Effector memory CD4-positive, alpha-beta T cell (primary cell): ENCODE data around the gene FAM236A.
"Not testable (repeated sequence)": the region's sequence is repeated elsewhere in the genome, so short reads cannot be mapped to it uniquely, and the experiment has no call there.

Experiments
- DNase-seq, 3 donors: peaks; one replicate each; pipeline ENCODE4 v3.0.0-alpha.2; 2020
- H3K27ac ChIP-seq: 2 replicates; pipeline ENCODE4 v1.7.0; 2013; ENCODE audit warnings: mild to moderate bottlenecking, low read length, moderate library complexity; ENCODE audit not compliant: insufficient read depth, poor library complexity, severe bottlenecking
- H3K27me3 ChIP-seq: replicated peaks from 2 replicates; pipeline ENCODE4 v1.7.0; 2013; ENCODE audit warnings: mild to moderate bottlenecking, low read length; ENCODE audit not compliant: insufficient read depth, control insufficient read depth, poor library complexity, severe bottlenecking
- H3K36me3 ChIP-seq: 2 replicates; pipeline ENCODE4 v1.7.0; 2013; ENCODE audit warnings: mild to moderate bottlenecking, low read length, moderate library complexity; ENCODE audit not compliant: control insufficient read depth, insufficient read depth
- H3K4me1 ChIP-seq: 2 replicates; pipeline ENCODE4 v1.7.0; 2013; ENCODE audit warnings: low read length, mild to moderate bottlenecking; ENCODE audit not compliant: control insufficient read depth, insufficient read depth, poor library complexity, severe bottlenecking
- H3K4me3 ChIP-seq: 2 replicates; pipeline ENCODE4 v1.7.0; 2013; ENCODE audit warnings: low read length, low read depth, mild to moderate bottlenecking; ENCODE audit not compliant: insufficient read depth, poor library complexity, severe bottlenecking
- H3K9me3 ChIP-seq: 2 replicates; pipeline ENCODE4 v1.7.0; 2013; ENCODE audit warnings: mild to moderate bottlenecking, low read length, moderate library complexity; ENCODE audit not compliant: control insufficient read depth

Gene FAM236A

GRCh38 chrX:72959971-72960370, 22.0 kb downstream of the FAM236A start:
- not testable (repeated sequence) for H3K4me3 ChIP-seq, DNase-seq, H3K9me3 ChIP-seq, H3K27ac ChIP-seq, H3K4me1 ChIP-seq, H3K27me3 ChIP-seq, H3K36me3 ChIP-seq

DNA sequence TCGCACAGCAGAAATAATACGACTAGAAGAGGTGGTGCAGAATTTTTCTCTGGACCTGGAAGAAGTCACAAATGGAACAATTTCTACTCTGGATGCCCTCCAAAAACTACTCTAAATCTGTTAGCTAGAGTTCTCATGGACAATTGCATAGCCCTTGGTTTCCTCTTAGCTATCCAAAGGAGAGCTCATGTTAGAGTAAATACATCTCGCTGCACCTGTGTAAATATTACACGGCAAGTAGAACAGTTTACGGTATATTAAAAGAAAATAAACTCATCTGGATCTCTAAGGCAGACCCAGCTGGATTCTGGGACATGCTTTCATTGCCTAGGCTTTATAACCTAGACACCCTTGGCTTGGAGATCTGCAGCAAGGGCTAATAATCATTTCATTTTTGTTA, 33.9 kb downstream of the FAM236A start:
- not testable (repeated sequence) for H3K9me3 ChIP-seq, H3K27me3 ChIP-seq, H3K27ac ChIP-seq, H3K4me3 ChIP-seq, H3K36me3 ChIP-seq, DNase-seq, H3K4me1 ChIP-seq

DNA sequence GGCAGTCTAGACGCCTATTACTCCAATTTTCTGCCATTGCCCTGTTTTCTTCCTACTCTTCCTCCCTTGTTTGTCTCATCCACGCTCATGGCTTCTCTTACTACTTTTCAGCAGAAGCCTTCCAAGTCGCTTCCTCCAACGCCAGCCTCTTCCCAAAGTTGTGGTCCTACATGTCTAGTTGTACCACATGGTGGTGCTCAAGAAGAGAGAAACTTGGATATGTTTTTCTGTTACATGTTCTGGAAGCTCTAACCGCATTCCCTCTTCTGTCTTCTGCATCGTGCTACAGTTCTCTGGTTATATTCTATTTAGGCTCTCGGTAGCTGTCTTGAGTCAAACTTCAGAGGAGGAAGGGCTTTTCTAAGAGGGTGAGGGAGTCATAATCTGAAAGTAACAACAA, 36.9 kb downstream of the FAM236A start:
- not testable (repeated sequence) for H3K27me3 ChIP-seq, H3K27ac ChIP-seq, H3K4me1 ChIP-seq, H3K36me3 ChIP-seq, DNase-seq, H3K9me3 ChIP-seq, H3K4me3 ChIP-seq

DNA sequence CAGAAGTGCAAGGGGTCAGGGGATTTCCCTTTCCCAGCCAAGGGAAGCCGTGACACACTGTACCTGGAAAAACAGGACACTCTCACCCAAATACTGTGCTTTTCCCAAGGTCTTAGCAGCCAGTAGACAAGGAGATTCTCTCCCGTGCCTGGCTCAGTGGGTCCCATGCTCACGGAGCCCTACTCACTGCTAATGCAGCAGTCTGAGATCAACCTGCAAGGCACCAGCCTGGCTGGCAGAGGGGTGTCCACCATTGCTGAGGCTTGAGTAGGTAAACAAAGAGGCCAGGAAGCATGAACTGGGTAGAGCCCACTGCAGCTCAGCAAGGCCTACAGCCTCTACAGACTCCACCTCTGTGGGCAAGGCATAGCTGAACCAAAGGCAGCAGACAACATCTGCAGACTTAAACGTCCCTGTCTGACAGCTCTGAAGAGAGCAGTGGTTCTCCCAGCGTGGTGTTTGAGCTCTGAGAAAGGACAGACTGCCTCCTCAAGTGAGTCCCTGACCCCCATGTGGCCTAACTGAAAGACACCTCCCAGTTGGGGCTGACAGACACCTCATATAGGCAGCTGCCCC, 43.0 kb downstream of the FAM236A start:
- H3K9me3 ChIP-seq, H3K4me1 ChIP-seq, H3K27me3 ChIP-seq, DNase-seq, H3K27ac ChIP-seq, H3K36me3 ChIP-seq, H3K4me3 ChIP-seq: not testable (repeated sequence)
